IPS-NIHi7 (cell line): ENCODE results near the gene STX8.
"Not testable (repeated sequence)": the region's sequence is repeated elsewhere in the genome, so short reads cannot be mapped to it uniquely, and the experiment has no call there.

ENCODE experiments used
- DNase-seq: peaks from one replicate; pipeline ENCODE4 v3.0.0; 2012; ENCODE audit warnings: mixed read lengths; ENCODE audit errors: extremely low spot score

The STX8 gene, protein sequence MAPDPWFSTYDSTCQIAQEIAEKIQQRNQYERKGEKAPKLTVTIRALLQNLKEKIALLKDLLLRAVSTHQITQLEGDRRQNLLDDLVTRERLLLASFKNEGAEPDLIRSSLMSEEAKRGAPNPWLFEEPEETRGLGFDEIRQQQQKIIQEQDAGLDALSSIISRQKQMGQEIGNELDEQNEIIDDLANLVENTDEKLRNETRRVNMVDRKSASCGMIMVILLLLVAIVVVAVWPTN

DNA sequence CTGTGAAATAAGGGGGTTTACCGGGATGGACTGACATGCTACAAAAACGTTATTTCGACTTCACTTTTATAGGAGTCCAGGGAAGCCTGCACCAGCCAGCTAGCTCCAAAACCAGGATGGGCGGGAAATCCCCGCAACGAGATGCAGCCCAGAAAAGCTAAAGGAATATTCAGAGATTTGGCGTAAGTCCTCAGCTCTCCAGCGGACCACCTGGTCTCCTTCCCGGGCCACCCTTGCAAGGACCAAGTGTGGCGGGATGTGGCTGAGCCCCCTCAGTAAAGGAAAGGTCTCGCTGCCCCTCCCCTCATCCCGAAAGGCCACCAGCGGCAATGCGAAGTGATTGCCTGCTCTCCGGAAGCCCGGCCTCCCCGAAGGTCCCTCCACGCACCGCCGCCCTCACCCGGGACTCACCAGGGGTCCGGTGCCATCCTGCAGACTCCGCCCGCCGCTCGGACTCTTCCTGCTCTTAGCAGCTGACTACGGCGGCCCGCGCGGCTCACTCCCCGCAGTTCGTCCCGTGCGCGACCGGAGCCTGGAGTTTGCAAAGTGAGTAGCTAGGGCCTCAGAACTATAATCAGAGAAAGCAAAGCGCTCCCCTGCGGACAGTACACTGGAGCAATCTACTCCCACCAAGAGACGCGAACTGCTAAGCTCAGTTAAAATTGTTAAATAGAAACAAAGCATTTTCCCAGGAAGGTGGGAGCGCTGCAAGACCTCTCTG, at the start of gene STX8:
TSS of gene STX8 (minus strand) at position 440 of the 721 bp plus-strand sequence. CDS start at position 428, 12 bp downstream.
- peak; percentile 80 for DNase-seq

DNA sequence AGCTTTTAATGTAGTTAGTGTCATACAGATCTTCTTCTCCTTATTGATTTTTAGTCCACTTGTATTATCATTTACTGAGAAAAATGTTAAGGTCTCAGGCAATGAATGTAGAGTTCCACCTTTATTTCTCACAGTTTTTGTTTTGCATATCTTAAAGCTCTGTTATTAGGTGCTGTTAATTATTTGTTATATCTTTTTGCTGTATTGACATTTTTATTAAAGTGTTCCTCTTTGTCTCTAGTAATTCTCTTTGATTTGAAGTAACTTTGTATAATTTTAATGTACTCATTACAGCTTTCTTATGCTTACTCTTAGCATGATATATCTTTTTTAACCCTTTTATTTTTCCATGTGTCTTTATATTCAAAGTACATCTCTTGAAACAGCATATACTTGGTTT, 47.3 kb upstream of the STX8 start:
- DNase-seq: no peak

DNA sequence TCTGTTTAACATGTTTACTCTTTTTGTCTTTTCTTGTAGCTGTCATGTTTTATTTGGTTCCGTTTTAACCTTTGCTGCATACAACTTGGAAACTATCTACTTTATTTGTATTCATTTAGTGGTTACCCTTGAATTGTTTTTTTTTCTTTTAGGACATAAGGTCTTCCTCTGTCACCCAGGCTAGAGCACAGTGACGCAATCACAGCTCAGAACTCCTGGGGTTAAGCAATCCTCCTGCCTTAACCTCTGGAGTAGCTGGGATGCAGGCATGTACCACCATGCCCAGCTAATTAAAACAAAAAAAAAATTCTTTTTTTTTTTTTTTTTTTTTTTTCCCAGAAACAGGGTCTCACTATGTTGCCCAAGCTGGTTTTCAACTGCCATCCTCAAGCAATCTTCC, 39.9 kb upstream of the STX8 start:
- no peak for DNase-seq

DNA sequence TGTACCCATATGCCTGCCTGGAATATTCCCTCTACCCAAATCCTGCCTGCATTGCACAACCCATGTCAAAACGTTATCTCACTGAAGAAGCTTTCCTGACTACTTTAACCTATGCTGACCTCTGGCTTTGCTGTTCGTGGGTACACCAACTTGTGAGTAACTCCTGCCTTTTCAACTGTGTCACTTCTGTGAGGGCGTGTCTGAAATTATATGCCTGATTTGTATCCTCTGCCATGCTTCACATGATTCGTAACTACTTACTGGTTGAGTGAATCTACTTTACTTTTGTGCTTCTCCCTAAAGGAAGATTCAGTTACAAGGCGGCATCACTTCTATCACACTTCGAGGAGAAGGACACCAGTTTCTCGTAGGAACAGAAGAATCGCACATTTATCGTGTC, 36.4 kb upstream of the STX8 start:
- DNase-seq: no peak

DNA sequence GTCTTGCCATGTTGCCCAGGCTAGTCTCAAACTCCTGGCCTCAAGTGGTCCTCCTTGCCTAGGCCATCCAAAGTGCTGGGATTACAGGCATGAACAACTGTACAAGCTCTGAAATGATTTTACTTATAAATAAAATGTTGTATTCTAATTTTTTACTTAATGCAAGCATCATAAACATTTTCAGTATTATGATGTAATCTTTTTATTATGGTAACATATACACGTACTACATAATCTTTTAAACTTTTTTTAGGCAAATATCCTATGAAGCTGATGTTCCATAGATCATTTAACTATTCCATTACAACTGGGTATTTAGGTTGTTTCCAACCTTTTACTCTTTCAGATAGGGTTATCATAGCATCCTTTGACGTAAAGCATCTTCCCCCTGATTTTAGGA, 35.9 kb upstream of the STX8 start:
- DNase-seq: no peak

DNA sequence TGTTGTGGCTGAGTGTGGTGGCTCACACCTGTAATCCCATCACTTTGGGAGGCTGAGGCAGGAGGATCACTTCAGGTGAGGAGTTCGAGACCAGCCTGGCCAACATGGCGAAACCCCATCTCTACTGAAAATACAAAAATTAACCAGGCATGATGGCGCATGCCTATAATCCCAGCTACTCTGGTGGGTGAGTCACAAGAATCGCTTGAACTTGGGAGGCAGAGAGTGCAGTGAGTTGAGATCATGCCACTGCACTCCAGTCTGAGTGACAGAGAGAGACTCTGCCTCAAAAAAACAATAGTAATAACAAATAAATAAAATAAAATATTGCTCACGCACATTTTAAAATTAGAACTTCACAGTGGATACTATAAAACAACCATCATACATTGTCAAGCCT, 31.4 kb upstream of the STX8 start:
- not testable (repeated sequence) for DNase-seq

DNA sequence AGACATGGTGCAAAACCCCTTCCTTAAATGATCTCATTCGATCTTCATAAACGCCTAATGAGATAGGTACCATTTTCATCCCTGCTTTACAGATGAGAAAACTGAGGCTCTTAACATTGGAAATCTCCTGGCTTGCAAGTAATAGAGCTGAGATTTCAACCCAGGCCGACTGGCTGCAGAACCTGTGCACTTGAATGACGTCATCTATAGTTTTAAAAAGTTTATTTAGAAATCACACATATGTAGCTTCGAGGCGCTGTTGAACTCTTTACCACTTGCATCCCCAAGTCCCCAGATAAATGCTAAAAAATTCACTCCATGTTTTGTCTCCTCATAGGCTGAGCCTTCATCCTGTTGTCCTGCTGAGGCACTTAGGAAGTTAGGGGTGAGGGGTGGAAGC, 30.8 kb upstream of the STX8 start:
- no peak for DNase-seq

DNA sequence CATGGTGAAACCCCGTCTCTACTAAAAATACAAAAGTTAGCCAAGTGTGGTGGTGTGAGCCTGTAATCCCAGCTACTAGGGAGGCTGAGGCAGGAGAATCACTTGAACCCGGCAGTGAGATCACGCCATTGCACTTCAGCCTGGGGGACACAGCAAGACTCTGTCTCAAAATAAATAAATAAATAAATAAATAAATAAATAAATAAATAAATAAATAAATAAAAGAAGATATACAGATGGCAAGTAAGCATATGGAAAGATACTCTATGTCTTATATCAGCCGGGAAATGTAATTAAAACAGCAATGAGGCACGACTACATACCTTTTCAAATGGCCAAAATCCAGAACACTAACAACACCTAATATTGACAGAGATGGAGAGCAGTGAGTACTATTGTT, 29.0 kb upstream of the STX8 start:
- DNase-seq: not testable (repeated sequence)

DNA sequence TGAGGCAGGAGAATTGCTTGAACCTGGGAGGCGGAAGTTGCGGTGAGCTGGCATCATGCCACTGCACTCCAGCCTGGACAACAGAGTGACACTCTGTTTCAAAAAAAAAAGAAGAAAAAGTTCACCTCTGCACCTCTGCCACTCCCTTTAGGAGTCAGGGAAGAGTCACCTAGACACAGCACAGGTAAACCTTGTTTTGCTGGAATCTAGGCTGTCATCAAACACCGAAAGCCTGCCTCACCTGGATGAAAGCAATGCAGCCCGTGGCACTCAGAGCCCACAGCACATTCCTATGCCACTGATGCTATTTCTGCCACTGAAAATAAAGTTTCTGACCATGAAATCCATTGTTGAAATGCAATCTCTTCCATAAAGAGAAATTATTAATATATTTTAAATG, 23.0 kb upstream of the STX8 start:
- no peak for DNase-seq

DNA sequence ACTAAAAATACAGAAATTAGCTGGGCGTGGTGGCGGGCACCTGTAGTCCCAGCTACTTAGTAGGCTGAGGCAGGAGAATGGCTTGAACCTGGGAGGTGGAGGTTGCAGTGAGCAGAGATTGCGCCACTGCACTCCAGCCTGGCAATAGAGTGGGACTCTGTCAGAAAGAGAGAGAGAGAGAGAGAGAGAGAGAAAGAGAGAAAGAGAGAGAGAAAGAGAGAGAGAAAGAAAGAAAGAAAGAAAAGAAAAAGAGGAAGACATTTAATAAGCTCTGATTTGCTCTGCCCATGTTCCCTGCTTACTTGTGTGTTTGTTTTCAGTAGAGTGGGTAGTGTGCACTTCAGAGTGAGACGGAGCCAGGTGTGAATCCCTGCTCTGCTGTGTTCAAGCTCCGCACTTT, 22.0 kb upstream of the STX8 start:
- DNase-seq: not testable (repeated sequence)

DNA sequence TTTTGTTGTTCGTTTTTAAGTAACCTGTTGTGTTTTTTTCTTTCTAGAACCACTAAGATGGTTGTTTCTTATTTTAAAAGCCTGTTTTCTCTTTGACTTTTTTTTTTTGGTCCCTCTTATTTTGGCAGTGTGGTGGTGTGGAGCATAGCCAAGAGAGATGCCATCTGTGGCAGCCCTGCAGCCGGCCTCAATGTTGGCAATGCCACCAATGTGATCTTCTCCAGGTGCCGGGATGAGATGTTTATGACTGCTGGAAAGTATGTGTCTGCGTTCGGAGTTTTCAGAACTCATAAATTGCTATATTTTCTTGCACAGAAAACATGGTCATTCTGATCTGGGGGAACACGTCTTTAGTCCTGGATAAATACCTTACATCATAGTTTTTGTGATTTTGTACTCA, 18.4 kb upstream of the STX8 start:
- DNase-seq: no peak

DNA sequence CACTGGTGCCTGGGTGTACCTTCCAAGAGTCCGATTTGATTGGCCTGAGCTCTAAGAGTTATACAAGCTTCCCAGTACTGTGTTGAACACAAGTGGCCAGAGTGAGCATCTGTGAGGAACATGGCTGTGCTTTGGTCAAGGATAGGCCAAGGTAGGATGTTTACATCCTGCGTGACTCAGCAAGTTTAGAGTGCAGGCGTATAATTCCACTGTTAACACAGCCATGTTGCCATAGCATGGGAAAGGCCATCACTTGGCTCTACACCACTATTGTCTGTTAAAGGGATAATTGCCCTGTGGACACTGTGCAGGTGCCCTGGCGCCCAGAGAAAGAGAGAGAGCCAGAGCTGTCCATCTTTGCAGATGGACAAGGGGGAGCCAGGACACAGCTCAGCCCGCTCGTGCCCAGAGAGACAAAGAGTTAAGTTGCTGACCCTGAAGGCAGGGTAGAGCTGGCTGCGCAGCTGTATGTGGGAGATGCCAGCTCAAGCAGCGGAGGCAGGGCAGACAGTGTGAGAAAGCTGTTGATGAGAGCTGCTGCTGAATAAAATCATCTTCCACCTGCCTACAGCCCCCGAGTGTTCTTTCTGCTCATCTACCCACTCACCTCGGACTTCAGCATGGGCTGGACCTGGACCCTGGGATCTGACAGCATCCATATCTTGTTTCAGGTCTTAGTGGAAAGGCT, 12.5 kb upstream of the STX8 start:
- DNase-seq: no peak

DNA sequence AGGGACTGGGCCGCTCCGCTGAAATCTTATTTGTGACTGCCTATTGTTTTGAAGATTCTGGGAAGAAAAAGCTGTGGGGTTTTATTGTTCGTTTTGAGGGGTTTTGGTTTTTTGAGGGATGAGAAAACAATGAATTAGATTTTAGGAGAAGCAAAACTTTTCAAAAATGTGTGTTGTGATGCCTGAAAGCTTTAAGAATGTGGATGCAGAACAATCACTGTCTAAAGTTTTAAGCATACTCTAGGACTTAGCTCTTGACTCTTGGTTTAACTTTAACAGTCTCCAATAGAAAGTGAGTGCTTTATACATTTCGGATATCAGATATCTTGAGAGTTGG, 1.7 kb upstream of the STX8 start:
- DNase-seq: no peak

DNA sequence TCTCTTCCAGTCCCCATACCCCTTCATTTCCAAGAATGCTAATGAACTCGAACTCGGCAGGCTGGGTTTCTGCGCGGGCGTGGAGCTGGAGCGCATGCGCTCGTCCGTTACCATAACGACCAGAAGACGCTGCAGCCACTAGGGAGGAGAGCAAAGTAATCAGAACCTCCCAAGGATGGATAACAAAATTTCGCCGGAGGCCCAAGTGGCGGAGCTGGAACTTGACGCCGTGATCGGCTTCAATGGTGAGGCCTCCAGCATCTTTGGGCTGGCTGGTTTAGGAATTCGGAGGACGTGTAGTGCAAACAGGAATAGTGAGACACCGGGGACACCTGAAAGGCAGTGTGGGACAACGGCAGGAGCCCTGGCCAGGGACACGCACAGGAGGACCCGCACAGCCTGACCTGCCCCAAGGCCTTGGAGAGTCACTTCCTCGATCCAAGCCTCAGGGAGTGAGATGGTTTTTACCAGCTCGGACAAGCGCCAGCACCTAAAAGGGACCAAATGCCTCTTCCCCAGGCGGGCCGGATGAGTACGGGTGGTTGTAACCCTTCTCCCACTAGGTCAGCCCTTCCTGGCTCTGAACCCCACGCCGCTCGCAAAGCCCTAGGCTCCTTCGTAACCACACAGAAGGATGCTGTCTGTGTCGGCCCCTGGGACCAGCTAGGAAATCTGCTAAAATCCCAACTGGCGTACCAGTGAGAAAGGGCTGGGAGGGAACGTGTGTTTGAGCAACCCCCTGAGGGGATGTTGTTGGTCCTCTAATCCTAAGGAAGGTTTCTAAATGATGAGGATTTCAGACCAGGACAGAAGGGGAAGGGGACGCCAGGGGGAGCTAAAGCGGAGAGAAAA, 1.1 kb upstream of the STX8 start, which contains the start of gene CFAP52:
TSS of gene CFAP52 (plus strand) at position 122 of the 852 bp plus-strand sequence. CDS start at position 176, 54 bp downstream.
- peak; percentile 90 for DNase-seq

DNA sequence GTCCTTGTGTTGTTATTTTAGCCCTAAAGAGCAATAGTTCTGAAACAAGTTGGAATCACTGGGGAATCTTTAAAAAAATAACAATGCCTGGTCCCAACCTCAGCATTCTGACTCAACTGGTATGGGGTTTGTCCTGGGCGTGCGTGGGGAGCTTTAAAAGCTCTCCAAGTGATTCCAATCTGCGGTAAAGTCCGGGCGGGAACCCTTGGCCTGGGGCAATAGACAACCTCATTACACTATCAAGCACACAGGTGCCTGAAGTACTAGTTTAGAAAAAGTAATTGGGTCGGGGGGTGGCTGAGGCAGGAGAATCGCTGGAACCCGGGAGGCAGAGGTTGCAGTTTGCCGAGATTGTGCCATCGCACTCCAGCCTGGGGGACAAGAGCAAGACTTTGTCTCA, 4.4 kb downstream of the STX8 start:
- DNase-seq: no peak

DNA sequence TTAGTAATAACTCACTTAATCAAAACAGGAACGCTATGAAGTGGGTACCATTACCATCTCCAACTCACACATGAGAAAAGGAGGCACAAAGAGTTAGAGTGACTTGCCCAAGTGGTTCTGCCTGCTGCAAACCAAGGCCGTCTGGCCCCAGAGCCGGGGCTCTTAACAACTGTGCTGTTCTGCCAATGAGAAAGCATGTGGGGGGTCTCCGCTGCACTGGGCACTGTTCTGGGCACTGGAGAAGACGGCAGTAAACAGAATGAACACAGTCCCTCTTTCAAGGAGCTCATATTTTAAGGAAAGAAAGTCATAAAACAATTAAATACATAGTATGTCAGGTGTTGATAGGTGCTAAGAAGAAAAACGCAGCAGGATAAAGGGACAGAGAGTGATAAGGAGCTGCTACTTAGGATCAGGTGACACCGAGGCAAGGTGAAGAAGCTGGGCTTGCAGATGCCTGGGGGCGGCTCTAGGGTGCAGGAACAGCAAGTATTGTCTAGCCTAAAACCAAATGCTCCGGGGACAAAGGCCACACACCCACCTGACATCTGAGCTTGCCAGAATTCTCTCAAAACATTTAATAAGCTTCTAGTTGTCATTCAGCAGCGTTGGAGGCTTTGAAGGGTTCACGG, 6.5 kb downstream of the STX8 start:
- no peak for DNase-seq

DNA sequence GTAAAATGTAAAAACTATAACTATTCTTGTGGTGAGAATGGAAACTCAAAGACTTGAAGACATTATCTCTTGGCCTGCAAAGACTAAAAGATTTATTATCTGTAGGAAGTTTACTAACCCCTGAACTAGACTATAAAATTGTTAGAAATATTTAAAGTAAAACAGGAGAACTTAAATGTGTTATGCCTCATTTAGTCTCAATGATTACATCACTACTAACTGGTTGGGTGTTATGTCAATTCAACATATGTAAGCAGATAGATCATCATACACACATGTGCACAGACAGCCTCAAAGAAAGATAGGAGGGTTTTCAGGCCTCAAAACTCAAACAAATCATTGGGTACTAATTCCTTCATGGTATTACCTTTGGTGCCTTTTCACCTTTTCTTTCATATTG, 7.6 kb downstream of the STX8 start:
- DNase-seq: no peak

DNA sequence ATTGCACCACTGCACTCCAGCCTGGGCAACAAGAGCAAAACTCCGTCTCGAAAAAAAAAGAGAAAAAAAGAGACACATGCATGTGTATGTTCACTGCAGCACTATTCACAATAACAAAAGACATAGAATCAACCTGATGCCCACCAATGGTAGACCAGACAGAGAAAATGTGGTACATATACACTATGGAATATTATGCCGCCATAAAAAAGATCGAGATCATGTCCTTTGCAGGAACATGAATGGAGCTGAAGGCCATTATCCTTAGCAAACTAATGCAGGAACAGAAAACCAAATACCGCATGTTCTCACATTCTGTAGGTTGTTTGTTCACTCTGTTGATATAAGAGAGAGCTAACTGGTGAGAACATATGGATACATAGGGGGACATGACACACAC, 8.9 kb downstream of the STX8 start:
- not testable (repeated sequence) for DNase-seq

DNA sequence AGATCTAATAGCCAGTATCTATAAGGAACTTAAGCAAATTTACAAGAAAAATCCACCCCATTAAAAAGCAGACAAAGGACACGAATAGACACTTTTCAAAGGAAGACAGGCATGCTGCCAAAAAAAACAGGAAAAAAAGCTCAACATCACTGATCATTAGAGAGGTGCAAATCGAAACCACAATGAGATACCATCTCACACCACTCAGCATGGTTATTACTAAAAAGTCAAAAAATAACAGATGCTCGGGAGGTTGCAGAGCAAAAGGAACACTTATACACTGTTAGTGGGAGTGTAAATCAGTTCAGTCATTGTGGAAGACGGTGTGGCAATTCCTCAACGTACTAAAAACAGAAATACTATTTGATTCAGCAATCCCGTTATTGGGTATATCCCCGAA, 9.6 kb downstream of the STX8 start:
- DNase-seq: no peak

DNA sequence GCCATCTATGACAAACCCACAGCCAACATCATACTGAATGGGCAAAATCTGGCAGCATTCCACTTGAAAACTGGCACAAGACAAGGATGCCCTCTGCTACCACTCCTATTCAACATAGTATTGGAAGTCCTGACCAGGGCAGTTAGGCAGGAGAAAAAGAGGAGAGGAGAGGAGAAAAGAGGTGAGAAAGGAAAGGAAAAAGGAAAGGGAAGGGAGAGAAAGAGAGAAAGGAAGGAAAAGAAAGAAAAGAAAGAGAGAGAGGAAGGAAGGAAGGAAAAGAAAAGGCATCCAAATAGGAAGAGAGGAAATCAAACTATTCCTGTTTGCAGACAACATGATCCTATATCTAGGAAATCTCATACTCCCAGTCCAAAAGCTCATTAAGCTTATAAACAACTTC, 11.5 kb downstream of the STX8 start:
- DNase-seq: no peak

DNA sequence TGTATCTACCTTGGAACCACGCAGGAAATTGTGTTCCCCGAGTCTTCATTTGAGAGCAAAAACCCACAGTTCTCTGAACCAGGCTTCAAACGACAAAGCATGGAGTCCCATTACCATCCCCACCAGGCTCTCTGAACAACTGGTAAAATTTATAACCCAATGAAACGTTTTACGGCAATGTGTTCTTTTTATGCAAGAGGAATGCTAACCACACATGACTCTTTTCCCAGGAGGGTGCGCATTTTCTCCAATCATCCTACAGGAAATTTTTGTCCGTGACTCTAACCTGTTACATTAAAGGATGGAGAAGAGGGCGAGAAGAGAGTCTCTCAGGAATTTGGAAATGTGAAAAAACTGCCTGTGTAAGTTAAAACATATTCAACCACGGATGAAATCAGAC, 17.8 kb downstream of the STX8 start:
- DNase-seq: no peak
